DMS153 (cell line): ENCODE results near the gene NPHP1.
"Not testable (repeated sequence)": the region's sequence is repeated elsewhere in the genome, so short reads cannot be mapped to it uniquely, and the experiment has no call there.

Experiments used
- DNase-seq: peaks from one replicate; lab custom pipeline; 2025; lab: John Stamatoyannopoulos, UW

Gene NPHP1

DNA sequence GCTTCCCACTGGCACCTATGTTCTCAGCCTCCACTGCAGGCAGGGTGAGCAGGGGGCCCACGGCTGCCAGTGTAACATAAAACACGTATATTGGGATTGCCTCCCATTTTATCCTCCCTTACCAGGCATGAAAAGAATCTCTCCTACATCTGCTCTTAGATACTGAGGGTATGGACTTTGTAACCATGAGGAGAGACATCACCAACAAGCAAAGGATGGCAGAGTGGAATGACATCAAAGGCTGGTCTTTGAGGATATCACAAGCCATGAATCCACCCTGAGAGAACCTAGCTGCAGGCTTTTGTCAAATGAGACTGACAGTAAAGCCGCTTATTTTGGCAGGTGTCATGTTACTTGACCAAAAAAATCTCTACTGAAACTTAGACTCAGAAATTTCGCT is 7.4 kb downstream of the NPHP1 start:
- no peak for DNase-seq

- not testable (repeated sequence) for DNase-seq
Measured at GRCh38 chr2:110190169-110190568, 14.6 kb downstream of the NPHP1 start.

DNA sequence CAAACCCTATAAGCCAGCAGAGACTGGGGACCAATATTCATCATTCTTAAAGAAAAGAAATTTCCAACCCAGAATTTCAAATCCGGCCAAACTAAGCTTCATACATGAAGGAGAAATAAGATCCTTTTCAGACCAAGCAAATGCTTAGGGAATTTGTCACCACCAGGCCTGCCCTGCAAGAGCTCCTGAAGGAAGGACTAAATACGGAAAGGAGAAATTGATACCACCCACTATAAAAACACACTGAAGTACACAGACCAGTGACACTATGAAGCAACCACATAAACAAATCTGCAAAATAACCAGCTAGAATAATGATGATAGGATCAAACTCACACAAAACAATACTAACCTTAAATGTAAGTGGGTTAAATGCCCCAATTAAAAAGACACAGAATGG is 22.4 kb downstream of the NPHP1 start:
- no peak for DNase-seq

- DNase-seq: no peak
Measured at GRCh38 chr2:110180036-110180435, 24.8 kb downstream of the NPHP1 start.

GRCh38 chr2:110173523-110173922 is 31.3 kb downstream of the NPHP1 start:
- peak; percentile 1 for DNase-seq

DNA sequence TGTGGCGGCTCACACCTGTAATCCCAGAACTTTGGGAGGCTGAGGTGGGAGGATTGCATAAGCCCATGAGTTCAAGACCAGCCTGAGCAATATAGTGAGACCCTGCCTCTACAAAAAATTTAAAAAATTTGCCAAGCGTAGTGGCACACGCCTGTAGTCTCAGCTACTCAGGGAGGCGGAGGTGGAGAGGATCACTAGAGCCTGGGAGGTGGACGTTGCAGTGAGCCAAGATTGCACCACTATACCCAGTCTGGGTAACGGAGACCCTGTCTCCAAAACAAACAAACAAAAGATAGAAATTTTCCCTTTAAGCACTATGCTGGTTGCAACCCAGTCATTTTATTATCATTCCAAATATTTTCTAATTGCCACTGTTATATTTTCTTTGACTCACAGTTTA is 32.3 kb downstream of the NPHP1 start:
- no peak for DNase-seq

GRCh38 chr2:110170102-110170501 is 34.7 kb downstream of the NPHP1 start:
- no peak for DNase-seq

- no peak for DNase-seq
Measured at GRCh38 chr2:110167326-110168000, 37.4 kb downstream of the NPHP1 start.

- no peak for DNase-seq
Measured at GRCh38 chr2:110166266-110166665, 38.5 kb downstream of the NPHP1 start.

DNA sequence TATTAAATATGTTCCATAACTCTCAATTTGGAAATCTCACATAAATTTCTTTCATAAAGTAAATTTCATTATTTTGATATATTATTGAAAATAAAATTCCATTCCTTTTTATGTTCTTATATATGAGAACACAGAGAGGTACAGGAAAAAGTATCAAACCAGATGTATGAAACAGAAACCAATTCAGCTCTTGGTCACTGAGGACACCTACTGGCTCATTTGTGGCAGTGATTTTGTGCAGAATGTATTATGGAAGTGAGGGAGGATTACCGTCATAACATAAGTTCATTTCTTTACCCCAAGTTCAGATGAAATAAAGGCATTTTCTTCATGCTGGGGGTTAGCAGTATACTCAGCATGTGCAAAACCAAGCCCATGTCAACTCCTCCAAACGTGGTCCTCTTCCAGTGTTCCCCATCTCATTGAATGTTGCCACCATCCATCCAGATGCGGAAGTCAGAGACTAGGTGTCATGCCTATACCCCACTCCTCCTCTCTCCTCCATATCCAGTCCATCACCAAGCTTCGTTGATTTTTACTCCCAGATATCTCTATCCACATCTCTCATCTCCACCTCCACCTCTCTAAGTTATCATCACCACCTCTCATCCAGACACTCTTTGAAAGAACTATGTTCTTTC is 47.5 kb downstream of the NPHP1 start:
- DNase-seq: peak; percentile 41

- not testable (repeated sequence) for DNase-seq
Measured at GRCh38 chr2:110154828-110155227, 50.0 kb downstream of the NPHP1 start.

- not testable (repeated sequence) for DNase-seq
Measured at GRCh38 chr2:110154188-110154587, 50.6 kb downstream of the NPHP1 start.

DNA sequence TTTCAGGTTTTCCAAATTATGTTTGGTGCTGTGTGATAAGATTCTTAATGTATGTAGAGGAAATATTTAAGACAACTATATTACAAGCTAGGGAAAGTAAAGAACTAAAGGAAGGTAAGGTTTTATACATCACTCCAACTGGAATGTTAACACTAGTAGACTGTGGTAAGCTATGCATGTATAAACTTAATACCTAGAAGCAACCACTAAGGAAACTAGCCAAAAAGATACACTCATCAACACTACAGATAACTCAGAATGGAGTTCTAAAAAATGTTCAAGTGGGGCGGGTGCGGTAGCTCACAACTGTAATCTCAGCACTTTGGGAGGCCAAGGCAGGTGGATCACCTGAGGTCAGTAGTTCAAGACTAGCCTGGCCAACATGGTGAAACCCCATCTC is 51.4 kb downstream of the NPHP1 start:
- no peak for DNase-seq

DNA sequence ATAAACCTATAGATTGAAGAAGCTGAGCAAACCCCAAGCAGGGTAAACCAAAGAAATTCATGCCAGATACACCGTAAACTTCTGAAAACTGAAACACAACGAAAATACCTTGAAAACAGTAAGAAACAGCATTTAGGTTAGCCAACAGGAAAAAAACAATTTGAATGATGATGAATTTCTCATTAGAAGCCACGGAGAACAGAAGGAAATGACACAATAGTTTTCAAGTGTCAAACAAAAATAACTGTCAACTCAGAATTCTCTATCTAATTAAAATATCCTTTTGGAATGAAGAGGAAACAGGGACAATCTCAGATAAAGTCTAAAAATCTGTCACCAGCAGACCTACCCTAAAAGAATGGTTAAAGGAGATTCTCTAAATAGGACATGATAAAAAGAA is 51.9 kb downstream of the NPHP1 start:
- no peak for DNase-seq

GRCh38 chr2:110149330-110150220 is 55.2 kb downstream of the NPHP1 start:
- no peak for DNase-seq

GRCh38 chr2:110146945-110147332 is 57.9 kb downstream of the NPHP1 start:
- DNase-seq: no peak

GRCh38 chr2:110146183-110146944 is 58.4 kb downstream of the NPHP1 start:
- DNase-seq: no peak

- no peak for DNase-seq
Measured at GRCh38 chr2:110143982-110144381, 60.8 kb downstream of the NPHP1 start.

GRCh38 chr2:110140401-110140800 is 64.4 kb downstream of the NPHP1 start:
- DNase-seq: no peak

GRCh38 chr2:110134025-110134424 is 70.8 kb downstream of the NPHP1 start:
- no peak for DNase-seq

DNA sequence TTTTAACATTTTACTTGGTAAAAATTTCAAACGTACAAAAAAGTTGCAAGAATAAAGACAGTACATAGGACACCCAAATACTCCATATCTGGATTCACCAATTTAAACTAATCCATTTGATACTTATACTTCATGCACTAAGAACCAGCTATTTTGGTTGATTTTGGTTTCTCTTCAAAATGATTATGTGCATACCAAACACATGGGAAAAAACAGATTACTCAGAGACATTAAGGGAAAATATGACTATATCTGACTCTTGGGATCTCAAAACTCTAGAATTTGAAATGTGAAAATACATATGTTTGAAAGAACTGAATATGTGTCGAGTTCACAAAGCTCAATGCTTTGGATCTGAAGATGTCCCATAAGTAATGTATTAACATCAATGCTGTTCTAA is 73.6 kb downstream of the NPHP1 start:
- DNase-seq: no peak

DNA sequence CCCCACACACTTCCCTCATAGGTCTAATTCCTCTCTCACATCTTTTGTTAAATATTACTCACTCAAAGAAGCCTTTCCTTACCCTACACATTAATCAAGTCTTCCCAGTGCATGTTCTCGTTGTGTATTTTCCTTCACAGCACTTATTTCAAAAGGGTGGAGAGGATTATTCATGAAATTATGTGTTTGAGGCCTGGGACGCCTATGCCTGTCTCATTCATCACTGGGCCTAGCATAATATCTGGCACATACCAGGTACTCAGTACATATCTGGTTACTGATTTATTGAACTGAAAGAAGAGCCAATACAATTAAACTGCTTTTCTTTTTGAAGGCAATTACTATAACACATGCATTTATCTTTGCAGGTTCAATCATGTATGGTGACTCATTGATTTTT is 74.1 kb downstream of the NPHP1 start:
- DNase-seq: no peak
